HL-60 (cell line): ENCODE results near the gene HDC.

Experiments
- GABPA ChIP-seq: IDR thresholded peaks from 2 replicates; pipeline ENCODE4 v1.6.1; 2012; ENCODE audit warnings: low read depth
- POLR2AphosphoS5 ChIP-seq: IDR thresholded peaks from 2 replicates; pipeline ENCODE4 v1.6.1; 2012; ENCODE audit warnings: low read depth
- REST ChIP-seq: IDR thresholded peaks from 2 replicates; pipeline ENCODE4 v1.6.1; 2012; ENCODE audit warnings: low read depth; ENCODE audit not compliant: insufficient replicate concordance
- SPI1 ChIP-seq: IDR thresholded peaks from 2 replicates; pipeline ENCODE4 v1.6.1; 2012; ENCODE audit warnings: low read depth, mild to moderate bottlenecking, borderline replicate concordance
- TF ChIP-seq, protein P1 (sequence below): IDR thresholded peaks from one replicate; pipeline ENCODE4 v1.5.1; 2011; ENCODE audit warnings: low read length, control low read depth, inconsistent platforms; ENCODE audit not compliant: insufficient read depth

- TF ChIP-seq, protein P1, sequence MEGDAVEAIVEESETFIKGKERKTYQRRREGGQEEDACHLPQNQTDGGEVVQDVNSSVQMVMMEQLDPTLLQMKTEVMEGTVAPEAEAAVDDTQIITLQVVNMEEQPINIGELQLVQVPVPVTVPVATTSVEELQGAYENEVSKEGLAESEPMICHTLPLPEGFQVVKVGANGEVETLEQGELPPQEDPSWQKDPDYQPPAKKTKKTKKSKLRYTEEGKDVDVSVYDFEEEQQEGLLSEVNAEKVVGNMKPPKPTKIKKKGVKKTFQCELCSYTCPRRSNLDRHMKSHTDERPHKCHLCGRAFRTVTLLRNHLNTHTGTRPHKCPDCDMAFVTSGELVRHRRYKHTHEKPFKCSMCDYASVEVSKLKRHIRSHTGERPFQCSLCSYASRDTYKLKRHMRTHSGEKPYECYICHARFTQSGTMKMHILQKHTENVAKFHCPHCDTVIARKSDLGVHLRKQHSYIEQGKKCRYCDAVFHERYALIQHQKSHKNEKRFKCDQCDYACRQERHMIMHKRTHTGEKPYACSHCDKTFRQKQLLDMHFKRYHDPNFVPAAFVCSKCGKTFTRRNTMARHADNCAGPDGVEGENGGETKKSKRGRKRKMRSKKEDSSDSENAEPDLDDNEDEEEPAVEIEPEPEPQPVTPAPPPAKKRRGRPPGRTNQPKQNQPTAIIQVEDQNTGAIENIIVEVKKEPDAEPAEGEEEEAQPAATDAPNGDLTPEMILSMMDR: no peak
- TF ChIP-seq POLR2AphosphoS5 (no peak), REST (no peak), GABPA (no peak), SPI1 (peak; percentile 54; the same call in 1 of the 2 replicates)
Measured at GRCh38 chr15:50262533-50262932, 3.0 kb downstream of the HDC start.
